SK-N-SH (cell line): ENCODE data around the gene RCAN2.

Experiments
- EZH2phosphoT487 ChIP-seq: fragments of 200-600 bp; sonication (generic); IDR thresholded peaks from 2 replicates; pipeline ENCODE4 v1.6.1; 2017; ENCODE audit warnings: low read depth, mixed run types, mild to moderate bottlenecking, antibody characterized with exemption, moderate library complexity, borderline replicate concordance
- GATA2 ChIP-seq: sonication (generic); formaldehyde crosslinking; IDR thresholded peaks from 2 replicates; pipeline ENCODE4 v1.5.0; 2020; ENCODE audit warnings: mild to moderate bottlenecking, missing genetic modification reagents
- JUND ChIP-seq: IDR thresholded peaks from 2 replicates; pipeline ENCODE4 v1.4.0; 2012
- MXI1 ChIP-seq: IDR thresholded peaks from 2 replicates; pipeline ENCODE4 v1.6.1; 2012; ENCODE audit warnings: mild to moderate bottlenecking, low read depth, low read length, improper control_type of control experiment
- NRF1 ChIP-seq: IDR thresholded peaks from 2 replicates; pipeline ENCODE4 v1.6.1; 2012; ENCODE audit warnings: low read depth, mild to moderate bottlenecking, low read length
- POLR2AphosphoS5 ChIP-seq: IDR thresholded peaks from 2 replicates; pipeline ENCODE4 v1.6.1; 2012; ENCODE audit warnings: low read depth, low read length
- RFX5 ChIP-seq: IDR thresholded peaks from 2 replicates; pipeline ENCODE4 v1.6.1; 2012; ENCODE audit warnings: mild to moderate bottlenecking, improper control_type of control experiment, low read length
- TF ChIP-seq, protein P1 (sequence below): fragments of 200-600 bp; sonication (generic); IDR thresholded peaks from 2 replicates; pipeline ENCODE4 v1.6.1; 2017; ENCODE audit warnings: antibody characterized with exemption, mild to moderate bottlenecking, moderate library complexity
- TF ChIP-seq, protein P2 (sequence below): fragments of 150-350 bp; IDR thresholded peaks from 2 replicates; pipeline ENCODE4 v1.6.1; 2017; ENCODE audit warnings: antibody characterized with exemption, low read length, low read depth, borderline replicate concordance
- TF ChIP-seq, protein P3 (sequence below): IDR thresholded peaks from 2 replicates; pipeline ENCODE4 v1.4.0; 2012; ENCODE audit warnings: low read depth
- TF ChIP-seq, protein P4 (sequence below): IDR thresholded peaks from 2 replicates; pipeline ENCODE4 v1.4.0; 2012; ENCODE audit warnings: low read depth, borderline replicate concordance
- TF ChIP-seq, protein P5 (sequence below): IDR thresholded peaks from 2 replicates; pipeline ENCODE4; 2012

DNA sequence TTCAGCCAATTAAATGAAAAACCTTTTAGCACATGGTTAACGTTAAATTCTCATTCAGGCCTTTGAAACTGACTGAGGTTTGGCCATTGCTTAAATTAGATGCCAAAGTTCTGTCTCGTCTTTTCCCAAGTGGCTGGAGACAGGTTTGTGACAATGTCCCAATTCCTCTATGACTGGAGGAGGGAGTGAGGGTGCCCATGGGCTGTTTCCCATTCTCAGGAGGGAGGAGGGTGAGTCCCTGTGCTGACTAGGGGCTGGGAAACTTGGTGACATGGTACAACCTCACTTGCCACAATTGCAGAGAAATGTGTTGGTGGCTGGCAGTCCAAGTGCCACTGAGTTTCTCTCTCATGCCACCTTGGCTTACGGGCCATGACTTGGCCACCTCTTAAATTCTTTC lies 256.5 kb downstream of the RCAN2 start:
- TF ChIP-seq, protein P1, sequence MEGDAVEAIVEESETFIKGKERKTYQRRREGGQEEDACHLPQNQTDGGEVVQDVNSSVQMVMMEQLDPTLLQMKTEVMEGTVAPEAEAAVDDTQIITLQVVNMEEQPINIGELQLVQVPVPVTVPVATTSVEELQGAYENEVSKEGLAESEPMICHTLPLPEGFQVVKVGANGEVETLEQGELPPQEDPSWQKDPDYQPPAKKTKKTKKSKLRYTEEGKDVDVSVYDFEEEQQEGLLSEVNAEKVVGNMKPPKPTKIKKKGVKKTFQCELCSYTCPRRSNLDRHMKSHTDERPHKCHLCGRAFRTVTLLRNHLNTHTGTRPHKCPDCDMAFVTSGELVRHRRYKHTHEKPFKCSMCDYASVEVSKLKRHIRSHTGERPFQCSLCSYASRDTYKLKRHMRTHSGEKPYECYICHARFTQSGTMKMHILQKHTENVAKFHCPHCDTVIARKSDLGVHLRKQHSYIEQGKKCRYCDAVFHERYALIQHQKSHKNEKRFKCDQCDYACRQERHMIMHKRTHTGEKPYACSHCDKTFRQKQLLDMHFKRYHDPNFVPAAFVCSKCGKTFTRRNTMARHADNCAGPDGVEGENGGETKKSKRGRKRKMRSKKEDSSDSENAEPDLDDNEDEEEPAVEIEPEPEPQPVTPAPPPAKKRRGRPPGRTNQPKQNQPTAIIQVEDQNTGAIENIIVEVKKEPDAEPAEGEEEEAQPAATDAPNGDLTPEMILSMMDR: no peak
- TF ChIP-seq MXI1 (no peak), JUND (no peak), NRF1 (no peak), EZH2phosphoT487 (no peak), GATA2 (CRISPR knock-in tag) (no peak), POLR2AphosphoS5 (no peak), RFX5 (no peak)
- TF ChIP-seq, protein P2, sequence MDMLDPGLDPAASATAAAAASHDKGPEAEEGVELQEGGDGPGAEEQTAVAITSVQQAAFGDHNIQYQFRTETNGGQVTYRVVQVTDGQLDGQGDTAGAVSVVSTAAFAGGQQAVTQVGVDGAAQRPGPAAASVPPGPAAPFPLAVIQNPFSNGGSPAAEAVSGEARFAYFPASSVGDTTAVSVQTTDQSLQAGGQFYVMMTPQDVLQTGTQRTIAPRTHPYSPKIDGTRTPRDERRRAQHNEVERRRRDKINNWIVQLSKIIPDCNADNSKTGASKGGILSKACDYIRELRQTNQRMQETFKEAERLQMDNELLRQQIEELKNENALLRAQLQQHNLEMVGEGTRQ: no peak
- TF ChIP-seq, protein P3, sequence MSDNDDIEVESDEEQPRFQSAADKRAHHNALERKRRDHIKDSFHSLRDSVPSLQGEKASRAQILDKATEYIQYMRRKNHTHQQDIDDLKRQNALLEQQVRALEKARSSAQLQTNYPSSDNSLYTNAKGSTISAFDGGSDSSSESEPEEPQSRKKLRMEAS: no peak
- TF ChIP-seq, protein P4, sequence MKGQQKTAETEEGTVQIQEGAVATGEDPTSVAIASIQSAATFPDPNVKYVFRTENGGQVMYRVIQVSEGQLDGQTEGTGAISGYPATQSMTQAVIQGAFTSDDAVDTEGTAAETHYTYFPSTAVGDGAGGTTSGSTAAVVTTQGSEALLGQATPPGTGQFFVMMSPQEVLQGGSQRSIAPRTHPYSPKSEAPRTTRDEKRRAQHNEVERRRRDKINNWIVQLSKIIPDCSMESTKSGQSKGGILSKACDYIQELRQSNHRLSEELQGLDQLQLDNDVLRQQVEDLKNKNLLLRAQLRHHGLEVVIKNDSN: no peak
- TF ChIP-seq, protein P5, sequence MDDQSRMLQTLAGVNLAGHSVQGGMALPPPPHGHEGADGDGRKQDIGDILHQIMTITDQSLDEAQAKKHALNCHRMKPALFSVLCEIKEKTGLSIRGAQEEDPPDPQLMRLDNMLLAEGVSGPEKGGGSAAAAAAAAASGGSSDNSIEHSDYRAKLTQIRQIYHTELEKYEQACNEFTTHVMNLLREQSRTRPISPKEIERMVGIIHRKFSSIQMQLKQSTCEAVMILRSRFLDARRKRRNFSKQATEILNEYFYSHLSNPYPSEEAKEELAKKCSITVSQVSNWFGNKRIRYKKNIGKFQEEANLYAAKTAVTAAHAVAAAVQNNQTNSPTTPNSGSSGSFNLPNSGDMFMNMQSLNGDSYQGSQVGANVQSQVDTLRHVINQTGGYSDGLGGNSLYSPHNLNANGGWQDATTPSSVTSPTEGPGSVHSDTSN: no peak
